ENCODE data around the gene SBNO1.
"Not testable (repeated sequence)": the region's sequence is repeated elsewhere in the genome, so short reads cannot be mapped to it uniquely, and the experiment has no call there.

Gene SBNO1

DNA sequence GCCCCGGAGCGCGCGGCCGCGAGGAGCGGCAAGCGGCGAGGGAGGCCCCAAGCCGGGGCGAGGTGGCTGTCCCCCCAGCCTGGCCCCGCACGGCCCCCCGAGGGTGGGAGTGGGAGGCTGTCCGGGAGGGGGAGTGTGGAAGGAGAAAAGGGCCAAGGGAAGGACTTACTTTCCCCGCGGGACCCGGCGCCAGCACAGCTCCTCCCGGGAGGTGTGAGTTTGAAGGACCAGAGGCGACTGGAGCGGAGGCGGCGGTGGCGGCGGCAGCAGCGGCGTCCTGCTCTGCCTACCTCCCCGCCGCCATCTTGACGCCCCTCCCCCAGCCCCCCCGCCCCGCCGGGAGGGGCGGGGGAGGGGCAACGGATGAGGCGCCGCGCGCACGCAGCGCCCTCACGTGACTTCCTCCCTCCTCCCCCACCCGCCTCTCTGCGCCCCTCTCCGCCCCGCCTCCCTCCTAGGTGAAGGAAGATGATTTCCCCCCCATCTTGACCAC is at the start of gene SBNO1:
Gene SBNO1 (minus strand): TSS at position 316 of the 493 bp plus-strand sequence. CDS start 14,406 bp downstream, outside the sequence.
- DNase-seq (ENCODE audit: low read depth in 1 of 2, low spot score in 1 of 2): peak in 1 of 2 donors; percentile 86

DNA sequence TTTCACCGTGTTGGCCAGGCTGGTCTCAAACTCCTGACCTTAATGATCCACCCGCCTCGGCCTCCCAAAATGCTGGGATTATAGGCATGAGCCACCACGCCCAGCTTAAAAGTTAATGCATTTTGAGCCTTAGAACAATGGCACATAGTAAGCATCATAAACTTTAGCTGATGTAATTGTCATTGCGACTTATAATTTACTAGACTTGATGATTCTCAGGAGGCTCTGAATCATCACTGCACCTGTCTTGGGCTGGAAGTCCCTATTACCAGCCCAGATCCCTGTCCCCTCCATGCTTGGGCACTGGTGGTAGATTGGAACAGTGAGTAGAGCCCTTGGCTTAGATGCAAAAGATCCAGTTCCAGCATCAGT is 45.4 kb upstream of the SBNO1 start:
- no peak for DNase-seq (ENCODE audit: low read depth in 1 of 2, low spot score in 1 of 2)

DNA sequence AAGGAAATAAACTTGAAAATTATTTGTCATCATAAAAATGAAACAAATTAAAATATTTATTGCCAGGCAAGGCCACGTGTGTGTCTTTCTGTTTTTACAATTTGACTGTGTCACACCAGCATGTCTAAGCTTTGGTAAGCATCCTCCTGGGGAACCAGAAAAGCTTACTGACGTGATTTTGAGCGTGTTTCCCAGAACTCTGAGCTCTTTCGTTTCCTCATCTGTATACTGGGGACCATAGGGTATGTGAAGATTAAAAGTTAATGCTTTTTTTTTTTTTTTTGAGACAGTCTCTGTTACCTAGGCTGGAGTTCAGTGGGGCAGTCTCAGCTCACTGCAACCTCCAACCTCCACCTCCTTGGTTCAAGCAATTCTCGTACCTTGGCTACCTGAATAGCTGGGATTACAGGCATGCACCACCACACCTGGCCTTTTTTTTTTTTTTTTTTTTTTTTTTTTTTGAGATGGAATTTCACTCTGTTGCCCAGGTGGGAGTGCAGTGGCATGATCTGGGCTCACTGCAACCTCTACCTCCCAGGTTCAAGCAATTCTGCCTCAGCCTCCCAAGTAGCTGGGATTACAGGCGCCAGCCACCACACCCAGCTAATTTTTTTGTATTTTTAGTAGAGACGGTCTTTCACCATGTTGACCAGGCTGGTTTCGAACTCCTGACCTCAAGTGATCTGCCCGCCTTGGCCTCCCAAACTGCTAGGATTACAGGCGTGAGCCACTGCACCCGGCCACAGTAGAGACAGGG is 44.8 kb upstream of the SBNO1 start:
- not testable (repeated sequence) for DNase-seq (ENCODE audit: low read depth in 1 of 2, low spot score in 1 of 2)

DNA sequence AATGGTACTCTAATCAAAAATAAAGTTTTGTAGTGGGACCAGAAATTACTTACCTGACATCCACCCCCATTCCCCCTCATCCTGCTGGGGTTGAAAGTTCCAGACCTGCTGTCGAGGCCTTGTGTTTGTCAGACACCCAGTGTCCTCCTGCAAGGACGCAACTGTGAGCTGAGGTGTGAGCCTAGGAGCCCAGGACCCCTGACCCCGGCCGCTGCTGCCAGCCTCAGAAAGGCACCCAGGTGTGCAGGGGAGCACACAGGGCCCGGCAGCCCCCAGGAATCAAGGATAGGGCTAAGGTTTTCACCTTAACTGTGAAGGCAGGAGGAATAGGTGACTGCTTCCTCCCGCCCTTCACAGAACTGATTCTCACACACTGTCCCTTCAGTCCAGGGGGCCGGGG is 44.0 kb upstream of the SBNO1 start:
- not testable (repeated sequence) for DNase-seq (ENCODE audit: low read depth in 1 of 2, low spot score in 1 of 2)

DNA sequence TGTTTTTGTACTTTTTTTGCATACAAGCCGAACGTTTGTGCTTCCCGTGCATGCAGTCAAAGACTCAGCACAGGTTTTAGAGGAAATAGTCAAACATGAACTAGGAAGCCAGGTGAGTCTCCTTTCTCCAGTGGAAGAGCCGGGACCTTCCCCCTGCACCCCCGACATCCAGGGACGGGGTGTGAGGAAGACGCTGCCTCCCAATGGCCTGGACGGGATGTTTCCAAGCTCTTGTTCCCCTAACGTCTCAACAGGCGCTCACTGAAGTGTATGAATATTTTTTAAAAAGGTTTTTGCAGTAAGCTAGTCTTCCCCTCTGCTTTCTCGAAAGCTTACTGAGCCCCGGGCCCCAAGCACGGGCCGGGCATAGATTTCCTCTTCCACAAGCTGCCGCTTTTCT is 43.3 kb upstream of the SBNO1 start:
- DNase-seq (ENCODE audit: low read depth in 1 of 2, low spot score in 1 of 2): not testable (repeated sequence)

DNA sequence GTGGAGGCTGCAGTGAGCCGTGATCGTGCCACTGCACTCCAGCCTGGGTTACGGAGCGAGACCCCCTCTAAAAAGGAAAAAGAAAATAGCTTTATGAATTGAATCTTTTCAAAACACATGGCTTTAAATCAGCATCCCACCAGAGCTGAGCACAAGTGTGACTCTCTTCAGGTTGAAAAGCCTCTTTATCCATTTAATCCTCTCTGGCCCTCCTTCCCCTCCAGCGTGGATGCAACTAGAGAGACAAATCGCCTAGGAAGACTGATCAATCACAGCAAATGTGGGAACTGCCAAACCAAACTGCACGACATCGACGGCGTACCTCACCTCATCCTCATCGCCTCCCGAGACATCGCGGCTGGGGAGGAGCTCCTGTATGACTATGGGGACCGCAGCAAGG is 42.6 kb upstream of the SBNO1 start:
- DNase-seq (ENCODE audit: low read depth in 1 of 2, low spot score in 1 of 2): not testable (repeated sequence)

DNA sequence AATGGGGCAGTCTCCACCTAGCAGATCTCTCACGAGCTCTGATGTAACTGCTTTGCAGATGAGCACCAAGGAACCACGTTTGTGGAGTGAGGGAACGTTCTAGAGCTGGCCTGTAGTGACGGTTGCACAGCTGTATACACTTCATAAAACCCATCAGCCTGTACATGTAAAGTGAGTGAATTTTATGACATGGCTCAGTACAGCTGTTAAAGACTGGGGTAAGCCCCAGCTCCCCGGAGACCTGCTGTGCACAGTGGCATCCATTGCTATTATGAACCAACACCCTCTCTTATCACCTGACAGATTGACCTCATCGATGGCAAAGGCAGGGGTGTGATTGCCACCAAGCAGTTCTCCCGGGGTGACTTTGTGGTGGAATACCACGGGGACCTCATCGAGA is 39.9 kb upstream of the SBNO1 start:
- no peak for DNase-seq (ENCODE audit: low read depth in 1 of 2, low spot score in 1 of 2)

DNA sequence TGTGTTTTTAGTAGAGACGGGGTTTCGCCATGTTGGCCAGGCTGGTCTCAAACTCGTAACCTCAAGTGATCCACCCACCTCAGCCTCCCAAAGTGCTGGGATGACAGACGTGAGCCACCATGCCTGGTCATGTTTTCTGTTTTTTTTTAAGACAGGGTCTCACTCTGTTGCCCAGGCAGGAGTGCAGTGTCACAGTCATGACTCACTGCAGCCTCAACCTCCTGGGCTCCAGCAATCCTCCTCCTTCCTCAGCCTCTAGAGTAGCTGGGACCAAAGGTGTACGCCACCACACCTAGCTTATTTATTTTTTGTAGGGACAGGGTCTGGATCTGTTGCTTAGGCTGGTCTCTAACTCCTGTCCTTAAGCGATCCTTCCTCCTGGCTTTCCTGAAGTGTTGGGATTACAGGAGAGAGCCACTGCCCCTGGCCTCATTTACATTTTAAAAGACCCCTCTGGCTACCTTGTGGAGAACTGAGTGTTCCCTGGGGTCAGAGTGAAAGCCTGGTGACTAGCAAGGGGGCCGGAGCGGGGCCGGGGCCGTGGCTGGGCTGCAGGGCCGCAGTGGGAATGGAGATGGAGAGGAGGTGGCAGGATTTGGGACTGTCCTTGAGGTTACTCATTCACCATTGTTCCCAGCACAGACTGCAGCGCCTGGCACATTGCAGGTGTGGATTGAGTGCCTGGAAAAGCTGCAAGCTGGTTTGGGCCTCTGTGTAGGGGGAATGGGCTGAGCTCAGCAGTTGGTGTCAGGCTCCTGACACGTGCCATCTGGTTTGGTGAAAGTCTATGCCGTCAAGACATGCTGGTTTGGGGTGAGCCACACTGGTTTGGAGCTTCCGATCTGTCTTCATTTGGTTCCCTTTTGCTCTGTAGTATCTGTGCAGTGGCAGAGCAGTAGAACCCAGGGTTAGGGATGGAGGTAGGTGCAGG is 37.4 kb upstream of the SBNO1 start:
- DNase-seq (ENCODE audit: low read depth in 1 of 2, low spot score in 1 of 2): no peak

DNA sequence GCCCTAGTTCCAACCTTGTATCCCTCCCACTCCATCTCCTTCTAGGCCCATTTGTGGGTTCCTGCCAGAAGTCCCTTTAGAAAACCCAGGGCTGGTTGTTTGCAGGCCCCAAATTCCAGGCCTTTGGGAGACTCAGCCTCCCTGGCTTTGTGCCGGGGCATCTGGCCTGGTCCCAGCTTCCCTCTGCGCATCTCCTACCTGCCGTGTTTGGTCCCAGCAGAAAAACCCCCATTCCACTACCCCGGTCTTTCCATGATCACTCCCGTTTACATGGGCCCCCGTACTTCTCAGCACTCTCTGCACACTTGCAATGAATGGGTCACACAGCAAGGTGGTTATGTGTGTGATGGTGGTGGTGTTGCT is 34.6 kb upstream of the SBNO1 start:
- no peak for DNase-seq (ENCODE audit: low read depth in 1 of 2, low spot score in 1 of 2)

DNA sequence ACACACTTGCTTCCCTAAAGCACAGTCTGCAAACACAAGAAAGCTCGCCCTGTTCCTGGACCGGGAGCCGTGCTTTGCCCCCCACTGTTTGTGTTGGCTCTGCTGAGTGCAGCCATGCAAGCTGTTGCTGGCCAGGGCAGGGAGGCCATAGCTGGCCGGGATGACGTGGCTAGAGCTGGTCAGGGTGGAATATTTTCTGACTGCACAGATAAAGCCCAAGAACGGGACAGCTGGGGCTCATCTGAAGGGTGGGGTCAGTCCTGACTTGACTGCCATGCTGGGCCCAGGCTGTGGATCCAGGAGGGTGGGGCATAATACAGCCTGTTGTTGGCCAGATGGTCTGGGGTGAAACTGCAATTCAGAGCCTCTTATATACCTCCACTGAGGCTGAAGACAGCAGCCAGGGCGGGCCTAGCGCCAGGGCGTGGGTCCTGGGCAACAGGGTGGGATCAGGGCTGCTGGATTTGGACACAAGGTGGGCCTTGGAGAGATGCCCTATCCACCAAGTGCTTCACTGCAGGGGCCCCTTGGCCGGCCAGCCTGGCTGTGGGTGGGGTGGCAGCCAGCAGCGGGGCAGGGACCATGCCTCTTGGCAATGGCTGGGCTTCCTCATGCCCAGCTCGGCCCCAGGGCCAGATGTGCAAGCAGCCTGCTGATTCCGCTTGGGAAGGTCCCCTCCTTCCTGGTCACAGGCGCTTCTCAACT is 34.1 kb upstream of the SBNO1 start:
- no peak for DNase-seq (ENCODE audit: low read depth in 1 of 2, low spot score in 1 of 2)

DNA sequence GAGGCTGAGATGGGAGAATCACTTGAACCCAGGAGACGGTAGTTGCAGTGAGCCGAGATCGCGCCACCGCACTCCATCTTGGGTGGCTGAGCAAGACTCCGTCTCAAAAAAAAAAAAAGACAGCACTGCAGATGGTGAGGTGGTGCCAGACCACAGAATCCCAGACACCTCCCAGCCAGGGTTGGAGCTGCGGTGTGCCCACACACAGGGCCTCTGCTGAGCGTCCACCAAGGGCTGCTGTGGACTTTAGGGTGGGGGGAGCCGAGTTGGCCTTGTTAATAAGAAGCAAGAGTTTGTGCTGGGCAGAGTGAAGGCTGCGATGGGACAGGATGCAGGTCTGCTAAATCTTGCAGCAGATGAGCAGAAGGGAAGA is 33.5 kb upstream of the SBNO1 start:
- DNase-seq (ENCODE audit: low read depth in 1 of 2, low spot score in 1 of 2): no peak

DNA sequence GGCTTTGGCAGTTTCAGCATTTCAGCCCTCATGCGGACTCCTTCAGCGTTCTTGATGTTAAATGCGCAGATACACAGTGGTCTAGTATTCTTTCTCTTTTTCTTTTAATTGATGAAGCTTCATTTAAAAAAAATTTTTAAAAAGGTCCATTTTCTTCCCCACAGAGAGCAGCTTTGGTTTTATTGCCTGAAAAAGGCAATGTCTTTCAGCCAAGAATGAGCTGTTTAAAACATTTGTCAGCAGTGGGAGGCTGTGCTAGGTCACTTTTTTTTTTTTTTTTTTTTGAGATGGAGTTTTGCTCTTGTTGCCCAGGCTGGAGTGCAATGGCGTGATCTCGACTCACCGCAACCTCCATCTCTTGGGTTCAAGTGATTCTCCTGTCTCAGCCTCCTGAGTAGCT is 32.8 kb upstream of the SBNO1 start:
- no peak for DNase-seq (ENCODE audit: low read depth in 1 of 2, low spot score in 1 of 2)

DNA sequence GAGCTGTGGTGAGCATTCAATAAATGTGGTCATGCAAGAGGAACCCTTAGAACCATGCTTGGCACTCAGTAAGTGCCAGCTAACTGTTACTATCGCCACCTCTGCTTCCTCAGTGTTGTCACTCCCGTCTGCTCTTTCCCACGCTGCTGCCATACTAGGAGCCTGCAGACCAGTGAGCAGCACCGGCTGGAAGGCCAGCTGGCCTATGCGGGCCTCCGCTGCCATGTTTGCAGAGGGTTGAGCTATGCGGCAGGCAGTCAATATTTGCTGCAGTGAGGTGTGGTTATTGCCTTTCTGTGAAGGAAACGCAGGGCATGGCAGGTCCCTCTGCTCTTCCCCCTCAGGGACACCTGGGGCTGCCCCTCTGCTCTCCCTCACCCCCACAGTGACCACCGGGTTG is 32.3 kb upstream of the SBNO1 start:
- no peak for DNase-seq (ENCODE audit: low read depth in 1 of 2, low spot score in 1 of 2)

DNA sequence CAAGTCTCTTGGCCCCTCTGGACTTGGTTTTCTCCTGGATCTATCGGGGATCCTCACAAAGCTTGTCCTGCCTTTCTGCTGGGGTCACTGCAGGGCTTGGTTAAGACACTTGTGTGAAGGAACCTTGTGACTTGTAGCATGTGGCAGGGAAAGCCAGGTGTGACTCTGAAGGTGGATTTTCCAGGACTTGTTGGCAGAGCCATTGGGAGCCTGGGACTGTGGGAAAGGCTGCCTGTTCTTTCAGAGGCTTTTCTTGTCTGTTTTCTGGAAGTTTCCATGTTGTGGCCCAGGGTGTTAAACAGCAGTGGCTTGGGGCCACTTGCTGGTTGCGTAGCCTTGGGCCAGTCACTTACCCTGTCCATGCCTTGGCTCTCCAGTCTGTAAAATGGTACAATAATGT is 31.9 kb upstream of the SBNO1 start:
- DNase-seq (ENCODE audit: low read depth in 1 of 2, low spot score in 1 of 2): no peak

DNA sequence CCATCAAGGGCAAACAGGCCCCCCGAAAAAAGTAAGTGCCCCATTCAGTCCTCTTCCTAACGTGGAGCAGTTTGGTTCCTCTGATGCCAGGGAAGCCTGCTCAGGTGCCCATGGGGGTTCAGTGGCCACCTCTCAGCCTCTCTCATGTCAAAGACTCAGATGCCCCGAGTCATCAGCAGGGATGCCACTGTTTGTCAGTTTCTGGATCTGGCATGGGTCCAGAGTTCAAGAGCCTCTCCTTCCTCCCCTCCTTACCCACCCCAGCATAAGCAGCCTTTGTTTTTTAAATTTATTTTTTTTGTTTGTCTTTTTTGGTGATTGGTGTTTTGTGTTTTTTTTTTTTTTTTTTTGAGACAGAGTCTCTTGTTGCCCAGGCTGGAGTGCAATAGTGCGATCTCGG is 30.6 kb upstream of the SBNO1 start:
- no peak for DNase-seq (ENCODE audit: low read depth in 1 of 2, low spot score in 1 of 2)

DNA sequence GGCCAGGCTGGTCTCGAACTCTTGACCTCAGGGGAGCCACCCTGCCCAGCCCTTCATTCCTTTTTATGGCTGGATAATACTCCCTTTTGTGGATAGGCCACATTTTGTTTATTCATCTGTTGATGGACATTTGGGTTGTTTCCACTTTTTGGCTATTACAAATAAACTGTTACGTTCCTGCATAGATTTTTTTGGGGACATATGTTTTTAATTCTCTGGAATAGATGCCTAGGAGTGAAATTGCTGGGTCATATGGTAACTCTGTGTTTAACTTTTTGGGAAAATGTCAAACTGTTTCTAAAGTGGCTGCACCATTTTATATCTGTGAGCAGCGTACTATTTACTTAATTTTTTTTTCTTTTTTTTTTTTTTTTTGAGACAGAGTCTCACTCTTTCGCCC is 29.1 kb upstream of the SBNO1 start:
- no peak for DNase-seq (ENCODE audit: low read depth in 1 of 2, low spot score in 1 of 2)

DNA sequence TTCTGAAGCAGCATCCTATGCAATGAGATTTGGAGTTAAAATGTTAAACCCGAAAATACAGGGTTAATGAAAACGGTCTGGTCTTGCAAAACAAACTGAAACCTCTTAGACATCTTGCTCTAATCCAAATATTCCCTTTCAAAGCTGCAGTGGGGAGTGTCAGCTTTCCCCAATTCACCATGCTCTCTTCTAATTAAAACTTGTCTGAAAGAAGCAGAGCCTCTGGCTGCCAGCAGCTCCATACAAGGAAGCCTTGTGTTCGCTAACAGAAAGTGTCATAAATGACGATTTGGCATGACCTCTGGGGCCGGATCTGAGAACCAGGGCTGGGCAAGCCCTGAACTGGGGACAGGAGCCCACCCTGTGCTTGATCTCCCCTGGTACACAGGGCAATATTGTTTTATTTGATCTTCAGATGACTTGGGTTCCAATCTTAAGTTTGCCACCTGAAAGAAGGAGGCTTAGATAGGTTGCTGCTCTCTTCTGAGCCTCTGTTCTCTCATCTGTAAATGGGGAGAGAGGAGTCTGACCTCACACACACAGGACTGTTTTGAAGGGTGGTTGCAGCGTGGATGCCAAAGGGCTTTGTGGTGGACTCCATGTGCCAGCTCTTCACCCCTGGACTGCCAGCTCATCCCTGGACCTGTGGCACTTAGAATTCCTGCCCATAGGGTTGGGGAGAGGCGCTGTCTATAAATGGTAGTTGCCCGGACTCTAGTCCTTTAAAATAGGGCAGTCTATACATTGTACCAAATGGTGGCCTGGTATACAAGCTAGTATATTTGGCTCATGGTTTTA is 27.1 kb upstream of the SBNO1 start:
- no peak for DNase-seq (ENCODE audit: low read depth in 1 of 2, low spot score in 1 of 2)

DNA sequence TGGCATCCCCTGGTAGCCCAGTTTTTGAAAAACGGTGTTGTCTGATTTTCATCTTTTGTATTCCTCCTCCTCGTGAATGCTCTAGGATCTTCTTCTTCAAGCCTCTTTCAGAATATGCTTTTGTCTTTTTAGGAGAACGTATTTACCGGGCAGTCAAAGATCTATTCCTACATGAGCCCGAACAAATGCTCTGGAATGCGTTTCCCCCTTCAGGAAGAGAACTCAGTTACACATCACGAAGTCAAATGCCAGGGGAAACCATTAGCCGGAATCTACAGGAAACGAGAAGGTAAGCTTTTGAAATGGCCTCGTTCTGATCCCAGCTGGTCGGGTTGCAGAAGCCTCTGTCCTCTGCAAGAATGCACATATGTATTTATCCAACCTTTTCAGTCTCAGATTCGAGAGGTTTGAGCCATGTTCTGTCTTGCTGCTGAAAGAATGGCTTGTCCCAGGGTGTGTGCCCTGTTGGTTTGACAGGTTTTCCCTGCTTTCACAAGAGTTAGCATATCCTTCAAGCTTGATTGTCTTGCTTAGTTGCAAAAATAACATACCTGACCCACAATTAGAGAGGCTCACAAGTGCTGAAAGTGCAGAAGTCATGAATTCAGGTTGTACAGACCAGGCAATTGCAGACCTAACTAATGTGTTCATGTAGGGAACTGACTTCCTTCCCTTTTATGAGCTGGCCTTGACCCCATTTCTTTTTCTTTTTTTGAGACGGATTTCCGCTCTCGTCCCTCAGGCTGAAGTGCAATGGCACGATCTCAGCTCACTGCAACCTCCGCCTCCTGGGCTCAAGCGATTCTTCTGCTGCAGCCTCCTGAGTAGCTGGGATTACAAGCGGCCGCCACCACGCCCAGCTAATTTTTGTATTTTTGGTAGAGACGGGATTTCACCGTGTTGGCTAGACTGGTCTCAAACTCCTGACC is 26.1 kb upstream of the SBNO1 start:
- no peak for DNase-seq (ENCODE audit: low read depth in 1 of 2, low spot score in 1 of 2)

DNA sequence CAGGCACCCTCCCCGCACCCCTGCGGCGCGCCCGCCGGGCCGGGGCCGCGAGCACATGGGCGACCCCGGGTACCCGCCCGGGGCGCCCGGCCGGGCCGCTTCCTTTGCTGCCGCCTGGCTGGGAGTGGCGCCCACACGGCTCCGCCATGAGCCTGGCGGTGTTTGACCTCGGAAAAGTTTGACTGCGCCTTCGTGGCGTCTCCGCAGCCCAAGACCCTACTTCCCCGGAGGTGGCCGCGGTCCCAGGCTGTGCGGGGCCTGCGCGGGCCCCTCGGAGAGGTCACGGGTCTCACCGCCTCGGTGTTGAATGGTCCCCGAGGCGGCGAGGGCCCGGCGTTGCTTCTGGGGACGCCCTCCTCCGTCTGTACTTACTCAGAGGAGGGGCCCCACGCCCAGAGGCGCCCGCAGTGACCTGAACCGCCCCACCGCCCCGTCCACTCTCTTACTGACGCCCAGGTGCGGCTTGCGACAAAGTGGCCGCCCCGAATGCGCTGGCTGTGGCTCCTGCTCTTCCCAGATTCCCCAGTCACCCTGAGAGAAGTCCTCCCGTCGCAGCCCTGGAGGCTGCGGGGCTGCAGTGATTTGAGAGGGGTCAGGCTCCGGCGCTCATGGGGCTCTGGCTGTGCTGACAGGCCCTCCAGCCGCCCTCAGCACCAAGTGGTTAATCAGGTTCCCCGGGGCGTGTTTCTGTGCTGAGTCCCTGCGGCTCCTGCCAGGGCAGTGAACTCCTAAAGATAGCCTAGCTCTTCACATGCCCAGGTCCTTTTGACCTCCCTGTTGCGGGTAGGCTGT is 25.1 kb upstream of the SBNO1 start:
- peak in 1 of 2 donors; percentile 19 for DNase-seq (ENCODE audit: low read depth in 1 of 2, low spot score in 1 of 2)

Data from activated CD4-positive, alpha-beta T cell treated with anti-CD3 and anti-CD28 coated beads, Interleukin-2, amount 50 U/mL, for 24 hours (primary cell).